ENCODE data around the gene MGMT.

Gene MGMT

GRCh38 chr10:129761981-129762956 is 295.2 kb downstream of the MGMT start:
- DNase-seq (ENCODE audit: low spot score): no peak

- no peak for DNase-seq (ENCODE audit: low spot score)
Observed at GRCh38 chr10:129764011-129764900, 297.2 kb downstream of the MGMT start.

GRCh38 chr10:129764901-129765663 is 298.0 kb downstream of the MGMT start:
- DNase-seq (ENCODE audit: low spot score): no peak

- no peak for DNase-seq (ENCODE audit: low spot score)
Observed at GRCh38 chr10:129765664-129766550, 298.9 kb downstream of the MGMT start.

DNA sequence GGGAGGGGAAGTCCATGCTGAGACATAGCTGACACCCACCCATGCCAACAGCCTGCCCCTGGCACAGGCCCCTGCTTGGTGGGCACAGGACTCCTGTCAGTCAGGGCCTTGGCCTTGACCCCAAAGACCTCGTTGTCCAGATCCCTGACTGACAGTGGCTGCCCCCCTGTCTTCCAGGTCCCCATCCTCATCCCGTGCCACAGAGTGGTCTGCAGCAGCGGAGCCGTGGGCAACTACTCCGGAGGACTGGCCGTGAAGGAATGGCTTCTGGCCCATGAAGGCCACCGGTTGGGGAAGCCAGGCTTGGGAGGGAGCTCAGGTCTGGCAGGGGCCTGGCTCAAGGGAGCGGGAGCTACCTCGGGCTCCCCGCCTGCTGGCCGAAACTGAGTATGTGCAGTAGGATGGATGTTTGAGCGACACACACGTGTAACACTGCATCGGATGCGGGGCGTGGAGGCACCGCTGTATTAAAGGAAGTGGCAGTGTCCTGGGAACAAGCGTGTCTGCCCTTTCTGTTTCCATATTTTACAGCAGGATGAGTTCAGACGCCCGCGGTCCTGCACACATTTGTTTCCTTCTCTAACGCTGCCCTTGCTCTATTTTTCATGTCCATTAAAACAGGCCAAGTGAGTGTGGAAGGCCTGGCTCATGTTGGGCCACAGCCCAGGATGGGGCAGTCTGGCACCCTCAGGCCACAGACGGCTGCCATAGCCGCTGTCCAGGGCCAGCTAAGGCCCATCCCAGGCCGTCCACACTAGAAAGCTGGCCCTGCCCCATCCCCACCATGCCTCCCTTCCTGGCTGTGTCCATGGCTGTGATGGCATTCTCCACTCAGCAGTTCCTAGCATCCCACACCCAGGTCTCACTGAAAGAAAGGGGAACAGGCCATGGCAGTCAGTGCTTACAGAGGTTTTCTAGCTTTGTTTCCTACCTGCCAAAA is 299.8 kb downstream of the MGMT start:
- DNase-seq (ENCODE audit: low spot score): no peak

DNA sequence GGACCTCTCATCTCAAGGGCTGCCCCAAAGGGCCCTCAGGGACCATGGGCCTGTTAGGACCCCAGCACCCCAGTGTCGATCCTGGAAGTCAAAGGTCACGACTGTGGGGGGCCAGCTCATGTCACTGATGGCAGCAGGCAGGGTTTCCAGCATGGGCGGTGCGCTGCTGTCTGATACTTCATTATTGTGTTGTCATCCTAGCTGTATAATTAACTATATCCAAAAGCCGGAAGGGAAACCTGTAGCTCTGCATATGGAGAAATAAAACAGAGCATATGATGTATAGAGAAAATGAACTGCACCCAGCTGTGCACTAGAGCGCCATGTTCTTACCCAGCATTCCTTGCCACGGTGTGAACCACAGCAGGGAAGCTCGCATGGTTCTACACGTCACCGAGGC is 300.7 kb downstream of the MGMT start:
- no peak for DNase-seq (ENCODE audit: low spot score)

GRCh38 chr10:129768437-129769355 is 301.7 kb downstream of the MGMT start:
- peak; percentile 82 for DNase-seq (ENCODE audit: low spot score)

DNA sequence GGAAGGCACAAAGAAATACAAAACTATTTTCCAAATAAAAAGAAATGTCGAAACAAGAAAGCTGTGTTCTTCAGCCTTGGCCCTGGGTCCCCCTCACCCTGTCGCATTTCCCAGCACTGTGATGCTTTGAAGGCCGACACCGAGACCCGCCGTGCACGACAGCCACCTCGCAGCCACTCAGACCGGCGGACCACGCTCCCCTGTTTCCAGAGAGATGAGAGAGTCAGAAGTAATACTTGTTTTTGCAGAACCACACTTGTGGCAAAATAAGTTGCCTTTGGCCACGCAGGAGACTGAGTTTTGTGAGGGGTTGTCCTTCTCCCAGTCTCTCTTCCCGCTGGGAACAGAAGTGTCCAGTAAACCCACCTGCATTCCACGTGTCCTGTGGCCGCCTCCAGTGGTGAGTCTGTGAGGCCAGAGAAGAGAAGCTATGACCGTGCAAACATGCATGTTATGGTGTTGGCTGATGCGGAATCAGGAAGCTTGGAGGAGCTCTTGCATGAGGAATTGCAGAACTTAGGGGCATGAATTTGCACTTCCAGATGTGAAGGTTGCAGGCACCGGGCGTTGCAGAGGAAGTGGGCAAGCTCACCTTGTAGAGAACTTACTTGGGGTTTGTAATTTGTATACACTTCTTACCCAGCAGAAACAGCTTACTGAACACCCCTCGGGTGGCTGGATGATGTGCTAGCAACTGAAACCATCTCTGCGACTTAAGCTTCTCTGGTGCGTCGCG is 302.5 kb downstream of the MGMT start:
- no peak for DNase-seq (ENCODE audit: low spot score)

DNA sequence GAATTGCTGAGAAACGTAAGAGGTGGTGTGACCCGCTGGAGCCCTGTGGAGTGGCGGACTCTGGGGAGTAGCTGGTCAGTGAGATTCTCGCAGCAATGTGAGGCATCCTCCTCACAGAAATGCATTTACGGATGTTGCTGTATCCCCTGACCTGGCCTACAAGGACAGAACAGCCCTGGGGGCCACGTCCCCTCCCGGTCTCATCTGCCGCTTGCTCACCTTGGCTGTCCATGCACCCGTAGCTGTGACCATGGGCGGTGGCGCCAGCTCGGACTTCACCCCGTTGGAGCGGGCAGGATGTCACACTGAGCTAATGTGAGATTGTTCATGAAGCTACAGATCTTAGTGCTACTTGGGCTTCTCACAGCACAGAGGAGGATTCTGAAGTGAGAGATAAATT is 303.2 kb downstream of the MGMT start:
- DNase-seq (ENCODE audit: low spot score): no peak

DNA sequence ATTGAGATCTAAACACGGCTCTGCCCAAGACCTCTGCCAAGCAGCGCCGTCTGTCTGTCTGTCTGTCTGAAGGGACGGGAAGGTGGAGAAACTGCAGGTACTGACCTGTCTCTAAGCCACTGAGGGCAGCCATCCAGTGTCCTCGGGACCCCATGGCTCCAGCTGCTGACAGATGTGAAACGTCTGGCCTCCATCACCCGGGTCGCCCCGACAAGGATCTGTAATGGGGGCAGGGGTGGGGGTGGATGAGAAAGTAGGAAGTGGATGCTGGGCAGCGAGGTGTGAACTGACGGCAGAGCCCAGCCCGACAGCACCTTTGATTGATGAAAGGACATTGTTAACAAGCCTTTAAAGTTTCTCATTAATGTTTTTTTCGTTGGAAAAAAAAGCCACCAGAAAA is 304.0 kb downstream of the MGMT start:
- no peak for DNase-seq (ENCODE audit: low spot score)

DNA sequence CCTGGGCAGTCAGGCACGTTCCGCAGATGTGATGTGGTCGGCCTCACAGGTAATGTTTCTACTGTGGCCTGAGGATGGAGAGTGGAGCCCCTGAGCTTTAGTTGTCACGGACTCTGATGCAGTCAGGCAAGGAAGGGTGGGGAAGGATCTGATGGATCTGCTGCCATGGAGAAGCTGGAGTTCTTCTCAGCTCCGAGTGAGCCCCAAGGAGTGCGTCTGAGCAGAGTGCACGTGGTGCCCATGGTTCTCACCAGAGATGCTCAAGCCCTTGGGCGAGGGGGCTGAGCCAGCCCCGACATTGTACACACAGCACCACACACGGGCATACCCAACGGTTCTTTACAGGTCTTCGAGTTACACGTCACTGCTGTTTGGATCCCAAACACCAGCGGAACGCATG is 304.5 kb downstream of the MGMT start:
- no peak for DNase-seq (ENCODE audit: low spot score)

DNA sequence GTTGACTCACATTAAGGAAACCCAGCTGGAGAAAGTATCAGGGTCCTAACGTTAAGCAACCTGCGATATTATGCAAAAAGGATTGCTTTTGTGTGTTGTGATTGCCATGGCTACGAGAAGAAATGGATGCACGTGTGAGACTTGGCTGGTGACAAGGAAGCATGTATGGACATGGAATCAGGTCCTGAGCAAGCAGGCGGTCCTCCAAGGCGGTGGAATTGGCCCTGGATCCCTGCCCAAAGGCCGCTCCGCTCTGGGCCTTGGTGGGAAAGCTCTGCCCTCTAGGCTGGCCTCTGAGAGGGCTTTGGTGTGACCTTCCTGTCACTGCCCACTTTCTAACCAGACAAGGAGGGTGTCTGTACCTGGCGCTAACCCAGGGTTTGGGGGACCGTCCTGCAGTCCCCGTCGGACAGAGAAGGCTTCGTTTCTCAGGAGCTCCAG is 305.0 kb downstream of the MGMT start:
- no peak for DNase-seq (ENCODE audit: low spot score)

GRCh38 chr10:129772468-129773358 is 305.7 kb downstream of the MGMT start:
- DNase-seq (ENCODE audit: low spot score): no peak

DNA sequence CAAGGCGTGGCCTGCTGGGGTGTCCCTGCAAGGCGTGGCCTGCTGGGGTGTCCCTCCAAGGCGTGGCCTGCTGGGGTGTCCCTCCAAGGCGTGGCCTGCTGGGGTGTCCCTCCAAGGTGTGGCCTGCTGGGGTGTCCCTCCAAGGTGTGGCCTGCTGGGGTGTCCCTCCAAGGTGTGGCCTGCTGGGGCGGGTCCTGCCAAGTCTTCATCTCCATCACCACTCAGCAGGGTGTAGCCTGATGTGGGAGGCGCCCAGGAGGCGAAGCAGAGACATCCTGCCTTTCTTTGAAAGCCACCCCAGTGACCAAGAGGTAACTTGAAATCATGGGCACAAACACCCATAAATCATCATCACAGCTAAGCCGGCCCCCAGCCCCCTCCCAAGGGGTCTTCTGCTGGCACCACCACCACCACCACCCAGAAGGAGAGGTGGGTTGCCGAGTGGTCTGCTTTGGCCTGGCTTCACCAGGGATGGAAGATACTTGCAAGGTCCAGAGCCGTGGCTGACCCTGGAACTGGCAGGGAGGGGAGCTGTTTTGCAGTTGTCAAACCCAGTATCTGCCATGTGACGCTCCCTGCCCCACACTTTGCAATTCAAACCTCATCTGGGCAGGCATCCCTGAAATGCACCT is 306.4 kb downstream of the MGMT start:
- no peak for DNase-seq (ENCODE audit: low spot score)

DNA sequence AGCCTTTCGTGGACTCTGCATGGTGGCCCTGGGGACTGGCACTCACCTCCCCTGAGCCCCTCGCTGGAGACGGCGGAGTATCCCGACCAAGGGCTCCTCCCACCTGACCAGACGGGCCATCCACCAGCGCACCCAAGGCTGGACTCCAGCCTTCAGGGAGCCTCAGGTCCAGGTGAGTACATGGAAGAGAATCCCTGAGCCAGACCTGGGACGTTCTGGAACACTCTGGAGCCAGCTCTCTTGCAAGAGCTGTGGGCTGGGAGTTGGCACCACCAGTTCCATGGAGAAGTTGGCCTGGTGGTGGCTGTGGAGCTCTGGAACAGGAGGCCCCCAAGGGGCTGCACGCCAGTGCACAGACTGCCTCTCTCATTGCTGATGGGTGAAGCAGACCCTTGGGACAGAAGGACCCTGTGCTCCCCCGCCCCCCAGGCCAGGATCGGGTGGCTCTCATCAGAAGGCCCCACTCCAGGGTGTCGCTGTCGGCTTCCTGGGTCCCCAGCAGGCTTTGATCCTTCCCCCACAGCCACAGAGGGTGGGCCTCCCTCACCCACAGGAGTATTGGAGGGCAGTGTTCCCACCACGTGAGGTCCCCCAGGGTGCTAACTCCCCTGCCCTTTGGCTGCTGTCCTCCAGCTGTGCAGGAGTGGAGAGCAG is 307.2 kb downstream of the MGMT start:
- DNase-seq (ENCODE audit: low spot score): no peak
